Esophagus muscularis mucosa (tissue), 3 donors: ENCODE results near the gene ABCC10.

Source experiments
- POLR2A ChIP-seq: fragments of 450-650 bp; IDR thresholded peaks from one replicate; pipeline ENCODE4 v1.6.1; 2017; ENCODE audit warnings: antibody characterized with exemption, moderate library complexity, mild to moderate bottlenecking, low read depth
- POLR2AphosphoS5 ChIP-seq, 2 donors: sonication (generic); formaldehyde crosslinking; IDR thresholded peaks; one replicate each; pipeline ENCODE4 v1.6.1; 2017; ENCODE audit warnings: antibody characterized with exemption in 2 of 2
- TF ChIP-seq, protein P1 (sequence below), 3 experiments: fragments of 200-600 bp in 2 of 3; fragments of 450-650 bp in 1 of 3; sonication (generic) in 2 of 3; IDR thresholded peaks; one replicate each; pipeline ENCODE4 v1.5.1; 2017 to 2019; ENCODE audit warnings: antibody characterized with exemption in 3 of 3, mild to moderate bottlenecking in 2 of 3, moderate library complexity in 1 of 3

DNA sequence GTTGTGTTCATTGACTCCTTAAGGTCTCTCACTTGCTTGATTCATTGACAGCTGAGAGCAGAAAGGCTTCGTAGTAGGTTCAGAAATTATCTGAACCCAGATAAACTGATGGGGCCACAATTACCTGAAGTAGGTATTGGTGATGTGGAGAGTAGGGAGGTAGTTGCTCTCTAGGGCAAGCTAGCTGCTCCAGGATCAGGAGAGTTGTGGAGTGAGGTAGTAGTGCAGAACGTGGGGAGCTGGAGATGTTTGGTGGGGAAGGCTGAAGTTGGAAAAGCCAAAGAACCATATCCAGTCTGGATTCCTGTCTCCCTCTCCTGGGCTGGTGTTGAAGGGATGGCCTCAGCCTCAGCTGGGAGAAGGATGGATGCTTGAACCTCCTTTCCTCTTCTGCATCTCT is 65.9 kb downstream of the ABCC10 start:
- TF ChIP-seq, protein P1, sequence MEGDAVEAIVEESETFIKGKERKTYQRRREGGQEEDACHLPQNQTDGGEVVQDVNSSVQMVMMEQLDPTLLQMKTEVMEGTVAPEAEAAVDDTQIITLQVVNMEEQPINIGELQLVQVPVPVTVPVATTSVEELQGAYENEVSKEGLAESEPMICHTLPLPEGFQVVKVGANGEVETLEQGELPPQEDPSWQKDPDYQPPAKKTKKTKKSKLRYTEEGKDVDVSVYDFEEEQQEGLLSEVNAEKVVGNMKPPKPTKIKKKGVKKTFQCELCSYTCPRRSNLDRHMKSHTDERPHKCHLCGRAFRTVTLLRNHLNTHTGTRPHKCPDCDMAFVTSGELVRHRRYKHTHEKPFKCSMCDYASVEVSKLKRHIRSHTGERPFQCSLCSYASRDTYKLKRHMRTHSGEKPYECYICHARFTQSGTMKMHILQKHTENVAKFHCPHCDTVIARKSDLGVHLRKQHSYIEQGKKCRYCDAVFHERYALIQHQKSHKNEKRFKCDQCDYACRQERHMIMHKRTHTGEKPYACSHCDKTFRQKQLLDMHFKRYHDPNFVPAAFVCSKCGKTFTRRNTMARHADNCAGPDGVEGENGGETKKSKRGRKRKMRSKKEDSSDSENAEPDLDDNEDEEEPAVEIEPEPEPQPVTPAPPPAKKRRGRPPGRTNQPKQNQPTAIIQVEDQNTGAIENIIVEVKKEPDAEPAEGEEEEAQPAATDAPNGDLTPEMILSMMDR (IDR thresholded peaks at IDR 0.05) = no peak
- TF ChIP-seq POLR2AphosphoS5 (IDR thresholded peaks at IDR 0.05) (no peak), POLR2A (no peak)
